ENCODE data around the gene CFAP100. TPM values are rescaled to one million over a fixed set of nuclear protein-coding genes. Genes with fewer than 3 reads are reported as not detected.

CFAP100 gene
- total RNA-seq, 1 experiment from 2014 or later: not detected

GRCh38 chr3:126392246-126392645 is 2.5 kb upstream of the CFAP100 start:
- Histone ChIP-seq H3K79me2 (ENCODE audit: low read length) (no peaks in the 10 kb centered on the region), H3K27ac (ENCODE audit: low read length) (no peak overlapping the region), H3K36me3 (ENCODE audit: low read depth, low read length) (no peaks in the 10 kb centered on the region), H2AFZ (ENCODE audit: low read length) (no peak overlapping the region), H3K4me1 (ENCODE audit: insufficient read depth, low read length) (0 out of 2 replicates have a peak, but pooled peaks cover 3% of the 10 kb centered on the region), H3K4me2 (ENCODE audit: low read length) (no peak overlapping the region), H3K9me2 (replicated peaks; ENCODE audit: low read length) (no peaks in the 10 kb centered on the region), H4K20me1 (ENCODE audit: low read length) (no peaks in the 10 kb centered on the region), H3F3A (ENCODE audit: low read length, unreplicated experiment) (no peaks in the 10 kb centered on the region), H3K9ac (ENCODE audit: low read length) (no peak overlapping the region), H3K9me3 (ENCODE audit: low read length) (no peaks in the 10 kb centered on the region), H3K4me3 (ENCODE audit: low read length) (no peak overlapping the region), H3K27me3 (ENCODE audit: low read length) (no peaks in the 10 kb centered on the region)
- no peak for ATAC-seq
- CTCF ChIA-PET: no interaction called here
- no peak for DNase-seq
- POLR2A ChIA-PET (ENCODE audit: unreplicated experiment): no interaction called here
- intact Hi-C loops (cut with micrococcal nuclease): no loop called here
- no peak for TF ChIP-seq EZH2phosphoT487 (IDR thresholded peaks at IDR 0.05; ENCODE audit: borderline replicate concordance, low read length)
- no peak for TF ChIP-seq CTCF (conservative IDR thresholded peaks at IDR 0.05; ENCODE audit: low read depth, low read length)
- no peak for TF ChIP-seq EZH2 (IDR thresholded peaks at IDR 0.05; ENCODE audit: low read length, unreplicated experiment)
- BruUV-seq (replicated peaks): no TSS peak

- Histone ChIP-seq H3K4me3 (ENCODE audit: low read length) (no peak overlapping the region), H3K9me2 (replicated peaks; ENCODE audit: low read length) (no peaks in the 10 kb centered on the region), H3K79me2 (ENCODE audit: low read length) (no peaks in the 10 kb centered on the region), H3F3A (ENCODE audit: low read length, unreplicated experiment) (no peaks in the 10 kb centered on the region), H3K27ac (ENCODE audit: low read length) (no peak overlapping the region), H3K9ac (ENCODE audit: low read length) (no peak overlapping the region), H3K4me1 (ENCODE audit: insufficient read depth, low read length) (0 out of 2 replicates have a peak, but pooled peaks cover 3% of the 10 kb centered on the region), H3K36me3 (ENCODE audit: low read depth, low read length) (no peaks in the 10 kb centered on the region), H2AFZ (ENCODE audit: low read length) (no peak overlapping the region), H3K4me2 (ENCODE audit: low read length) (no peak overlapping the region), H4K20me1 (ENCODE audit: low read length) (no peaks in the 10 kb centered on the region), H3K9me3 (ENCODE audit: low read length) (no peaks in the 10 kb centered on the region), H3K27me3 (ENCODE audit: low read length) (no peaks in the 10 kb centered on the region)
- DNase-seq (no peak), ATAC-seq (no peak)
- intact Hi-C loops (cut with micrococcal nuclease): no loop called here
- no TSS peak for BruUV-seq (replicated peaks)
- ChIA-PET CTCF (no interaction called here), POLR2A (ENCODE audit: unreplicated experiment) (no interaction called here)
- TF ChIP-seq EZH2 (IDR thresholded peaks at IDR 0.05; ENCODE audit: low read length, unreplicated experiment): no peak
- no peak for TF ChIP-seq CTCF (conservative IDR thresholded peaks at IDR 0.05; ENCODE audit: low read depth, low read length)
Observed at GRCh38 chr3:126393563-126393962, 1.1 kb upstream of the CFAP100 start.

GRCh38 chr3:126394977-126395321 is 240 bp downstream of the CFAP100 start:
- TF ChIP-seq CTCF (conservative IDR thresholded peaks at IDR 0.05; ENCODE audit: low read depth, low read length): no peak
- no peak for TF ChIP-seq EZH2phosphoT487 (IDR thresholded peaks at IDR 0.05; ENCODE audit: borderline replicate concordance, low read length)
- no peak for TF ChIP-seq EZH2 (IDR thresholded peaks at IDR 0.05; ENCODE audit: low read length, unreplicated experiment)
- BruUV-seq (replicated peaks): no TSS peak
- H2AFZ ChIP-seq (ENCODE audit: low read length): no peak overlapping the region
- DNase-seq: no peak
- H3K9ac ChIP-seq (ENCODE audit: low read length): no peak overlapping the region
- POLR2A ChIA-PET (ENCODE audit: unreplicated experiment): no interaction called here
- no peak overlapping the region for H3K4me3 ChIP-seq (ENCODE audit: low read length)
- no peaks in the 10 kb centered on the region for H3K36me3 ChIP-seq (ENCODE audit: low read depth, low read length)
- no peaks in the 10 kb centered on the region for H3K9me3 ChIP-seq (ENCODE audit: low read length)
- intact Hi-C loops (cut with micrococcal nuclease): no loop called here
- no peaks in the 10 kb centered on the region for H3F3A ChIP-seq (ENCODE audit: low read length, unreplicated experiment)
- peaks cover 10% of the 10 kb centered on the region for H3K4me1 ChIP-seq (ENCODE audit: insufficient read depth, low read length)
- no peak for ATAC-seq
- no peak overlapping the region for H3K27ac ChIP-seq (ENCODE audit: low read length)
- no peak overlapping the region for H3K4me2 ChIP-seq (ENCODE audit: low read length)
- CTCF ChIA-PET: no interaction called here
- no peaks in the 10 kb centered on the region for H3K79me2 ChIP-seq (ENCODE audit: low read length)
- no peaks in the 10 kb centered on the region for H3K27me3 ChIP-seq (ENCODE audit: low read length)
- no peaks in the 10 kb centered on the region for H3K9me2 ChIP-seq (replicated peaks; ENCODE audit: low read length)
- no peaks in the 10 kb centered on the region for H4K20me1 ChIP-seq (ENCODE audit: low read length)

Measured in PC-3 (cell line).